WTC11 (cell line): ENCODE results near the gene LTA. TPM values are rescaled to one million over a fixed set of nuclear protein-coding genes. Genes with fewer than 3 reads are reported as not detected.

ENCODE experiments used
- ATAC-seq: fragments of 200-7000 bp; cut with Tn5 transposase; 2 replicates; pipeline ENCODE4 v1.10.0; 2021; ENCODE audit warnings: mild to moderate bottlenecking, moderate library complexity
- CTCF ChIA-PET: fragments of 300-600 bp; sonication (Branson Sonifier 250); formaldehyde crosslinking; loops from one replicate; lab custom pipeline; 2021; ENCODE audit warnings: antibody characterized with exemption; lab: Charles Lee
- POLR2A ChIA-PET: fragments of 350-600 bp; sonication (Branson Sonifier 250); formaldehyde crosslinking; loops from one replicate; lab custom pipeline; 2021; ENCODE audit warnings: antibody characterized with exemption; lab: Charles Lee
- DNase-seq: peaks from one replicate; pipeline ENCODE4 v3.0.0; 2021; ENCODE audit warnings: low spot score
- H3K27ac Mint-ChIP-seq: 2 replicates; pipeline ENCODE4 v1.8.0; 2021; ENCODE audit warnings: mixed read lengths
- H3K27me3 Mint-ChIP-seq: 2 replicates; pipeline ENCODE4 v1.8.0; 2021; ENCODE audit warnings: low read depth, mild to moderate bottlenecking, moderate library complexity, mixed read lengths
- H3K36me3 Mint-ChIP-seq: 2 replicates; pipeline ENCODE4 v1.8.0; 2021; ENCODE audit warnings: mixed read lengths
- H3K4me1 Mint-ChIP-seq: 2 replicates; pipeline ENCODE4 v1.8.0; 2022; ENCODE audit warnings: mixed read lengths
- H3K4me3 Mint-ChIP-seq: 2 replicates; pipeline ENCODE4 v1.8.0; 2021; ENCODE audit warnings: mild to moderate bottlenecking, moderate library complexity, mixed read lengths
- H3K9me3 Mint-ChIP-seq: 2 replicates; pipeline ENCODE4 v1.8.0; 2021; ENCODE audit warnings: mixed read lengths
- ARID4B ChIP-seq: sonication (generic); formaldehyde crosslinking; IDR thresholded peaks from 2 replicates; pipeline ENCODE4 v1.8.0; 2023; ENCODE audit warnings: missing genetic modification reagents, mild to moderate bottlenecking, borderline replicate concordance
- CDX4 ChIP-seq: fragments of 250-450 bp; sonication (Bioruptor Pico); IDR thresholded peaks from 2 replicates; pipeline ENCODE4 v1.9.0; 2021; ENCODE audit warnings: moderate library complexity, mild to moderate bottlenecking, inconsistent platforms, borderline replicate concordance
- GRHL2 ChIP-seq: fragments of 250-450 bp; sonication (Bioruptor Pico); IDR thresholded peaks from 2 replicates; pipeline ENCODE4 v1.8.0; 2022; ENCODE audit warnings: mild to moderate bottlenecking, moderate library complexity; ENCODE audit not compliant: insufficient replicate concordance, severe bottlenecking
- MLX ChIP-seq: sonication (generic); formaldehyde crosslinking; IDR thresholded peaks from 2 replicates; pipeline ENCODE4 v1.8.1; 2023; ENCODE audit warnings: mild to moderate bottlenecking, missing genetic modification reagents, moderate library complexity
- MXD4 ChIP-seq: fragments of 250-450 bp; sonication (Bioruptor Pico); IDR thresholded peaks from 2 replicates; pipeline ENCODE4 v1.8.0; 2021; ENCODE audit warnings: mild to moderate bottlenecking, moderate library complexity, borderline replicate concordance
- PRDM15 ChIP-seq: sonication (generic); formaldehyde crosslinking; IDR thresholded peaks from 2 replicates; pipeline ENCODE4 v1.8.0; 2022; ENCODE audit warnings: missing genetic modification reagents
- TEAD4 ChIP-seq: sonication (generic); formaldehyde crosslinking; IDR thresholded peaks from 2 replicates; pipeline ENCODE4 v1.8.0; 2022; ENCODE audit warnings: mild to moderate bottlenecking, missing genetic modification reagents
- ZNF671 ChIP-seq: fragments of 250-450 bp; sonication (Bioruptor Pico); IDR thresholded peaks from 2 replicates; pipeline ENCODE4 v1.8.0; 2021; ENCODE audit warnings: mild to moderate bottlenecking
- total RNA-seq: library from RNA; stranded (reverse); gene quantifications from 3 replicates; pipeline ENCODE4 v1.2.3, GENCODE V29; 2021
- TF ChIP-seq, protein P1 (sequence below): sonication (generic); formaldehyde crosslinking; conservative IDR thresholded peaks from 2 replicates; pipeline ENCODE4 v1.8.1; 2023; ENCODE audit warnings: mild to moderate bottlenecking, low read depth, missing genetic modification reagents, moderate library complexity
- TF ChIP-seq, protein P2 (sequence below): fragments of 200-600 bp; IDR thresholded peaks from 2 replicates; pipeline ENCODE4 v1.8.0; 2022; ENCODE audit warnings: antibody characterized with exemption

The LTA gene
- total RNA-seq, 1 experiment from 2014 or later: 0.46 TPM

- POLR2A ChIA-PET: interaction anchor here (0.5 kb wide), 1 partner anchor 41 kb away, joined by 5 read pairs; the partner anchor contains the start of gene NFKBIL1
- no peaks in the 10 kb centered on the region for H3K27me3 Mint-ChIP-seq
- no peaks in the 10 kb centered on the region for H3K9me3 Mint-ChIP-seq
- H3K27ac Mint-ChIP-seq: no peak overlapping the region
- TF ChIP-seq ZNF671 (CRISPR knock-in tag) (no peak), ARID4B (CRISPR knock-in tag) (no peak), TEAD4 (no peak), PRDM15 (CRISPR knock-in tag) (no peak), MLX (no peak), GRHL2 (CRISPR knock-in tag) (no peak), CDX4 (CRISPR knock-in tag) (no peak), MXD4 (CRISPR knock-in tag) (no peak)
- TF ChIP-seq, protein P1, sequence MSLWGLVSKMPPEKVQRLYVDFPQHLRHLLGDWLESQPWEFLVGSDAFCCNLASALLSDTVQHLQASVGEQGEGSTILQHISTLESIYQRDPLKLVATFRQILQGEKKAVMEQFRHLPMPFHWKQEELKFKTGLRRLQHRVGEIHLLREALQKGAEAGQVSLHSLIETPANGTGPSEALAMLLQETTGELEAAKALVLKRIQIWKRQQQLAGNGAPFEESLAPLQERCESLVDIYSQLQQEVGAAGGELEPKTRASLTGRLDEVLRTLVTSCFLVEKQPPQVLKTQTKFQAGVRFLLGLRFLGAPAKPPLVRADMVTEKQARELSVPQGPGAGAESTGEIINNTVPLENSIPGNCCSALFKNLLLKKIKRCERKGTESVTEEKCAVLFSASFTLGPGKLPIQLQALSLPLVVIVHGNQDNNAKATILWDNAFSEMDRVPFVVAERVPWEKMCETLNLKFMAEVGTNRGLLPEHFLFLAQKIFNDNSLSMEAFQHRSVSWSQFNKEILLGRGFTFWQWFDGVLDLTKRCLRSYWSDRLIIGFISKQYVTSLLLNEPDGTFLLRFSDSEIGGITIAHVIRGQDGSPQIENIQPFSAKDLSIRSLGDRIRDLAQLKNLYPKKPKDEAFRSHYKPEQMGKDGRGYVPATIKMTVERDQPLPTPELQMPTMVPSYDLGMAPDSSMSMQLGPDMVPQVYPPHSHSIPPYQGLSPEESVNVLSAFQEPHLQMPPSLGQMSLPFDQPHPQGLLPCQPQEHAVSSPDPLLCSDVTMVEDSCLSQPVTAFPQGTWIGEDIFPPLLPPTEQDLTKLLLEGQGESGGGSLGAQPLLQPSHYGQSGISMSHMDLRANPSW (CRISPR knock-in tag): no peak
- TF ChIP-seq, protein P2, sequence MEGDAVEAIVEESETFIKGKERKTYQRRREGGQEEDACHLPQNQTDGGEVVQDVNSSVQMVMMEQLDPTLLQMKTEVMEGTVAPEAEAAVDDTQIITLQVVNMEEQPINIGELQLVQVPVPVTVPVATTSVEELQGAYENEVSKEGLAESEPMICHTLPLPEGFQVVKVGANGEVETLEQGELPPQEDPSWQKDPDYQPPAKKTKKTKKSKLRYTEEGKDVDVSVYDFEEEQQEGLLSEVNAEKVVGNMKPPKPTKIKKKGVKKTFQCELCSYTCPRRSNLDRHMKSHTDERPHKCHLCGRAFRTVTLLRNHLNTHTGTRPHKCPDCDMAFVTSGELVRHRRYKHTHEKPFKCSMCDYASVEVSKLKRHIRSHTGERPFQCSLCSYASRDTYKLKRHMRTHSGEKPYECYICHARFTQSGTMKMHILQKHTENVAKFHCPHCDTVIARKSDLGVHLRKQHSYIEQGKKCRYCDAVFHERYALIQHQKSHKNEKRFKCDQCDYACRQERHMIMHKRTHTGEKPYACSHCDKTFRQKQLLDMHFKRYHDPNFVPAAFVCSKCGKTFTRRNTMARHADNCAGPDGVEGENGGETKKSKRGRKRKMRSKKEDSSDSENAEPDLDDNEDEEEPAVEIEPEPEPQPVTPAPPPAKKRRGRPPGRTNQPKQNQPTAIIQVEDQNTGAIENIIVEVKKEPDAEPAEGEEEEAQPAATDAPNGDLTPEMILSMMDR: no peak
- TF ChIP-seq, all 79 proteins: peak for 0
- peaks cover 3% of the 10 kb centered on the region; the same call in 1 of the 2 replicates for H3K4me1 Mint-ChIP-seq
- CTCF ChIA-PET: interaction anchor here (0.7 to 15.1 kb wide), 8 partner anchors 8 to 41 kb away, joined by 3 to 293 read pairs (median 8); partner anchors contain the start of genes NCR3 and NFKBIL1
- no peak overlapping the region for H3K4me3 Mint-ChIP-seq
- ATAC-seq (no peak), DNase-seq (no peak)
- no peaks in the 10 kb centered on the region for H3K36me3 Mint-ChIP-seq
Measured at GRCh38 chr6:31587791-31588777, 16.0 kb downstream of the LTA start.
